Activated naive CD8-positive, alpha-beta T cell treated with anti-CD3 and anti-CD28 coated beads, Interleukin-2, amount 10 ng/mL, durations not matched to agents 7 days and 5 days (primary cell): ENCODE data around the gene GTF2IRD2. TPM values are rescaled to one million over a fixed set of nuclear protein-coding genes. Genes with fewer than 3 reads are reported as not detected.
A peak's percentile ranks its signal among the peaks of the same experiment; 100 is the strongest.
"Not testable (repeated sequence)": the region's sequence is repeated elsewhere in the genome, so short reads cannot be mapped to it uniquely, and the experiment has no call there.

Source experiments
- ATAC-seq: fragments of 150-1000 bp; cut with Tn5 transposase; one replicate; pipeline ENCODE4 v1.10.0; 2021; ENCODE audit warnings: low read depth, moderate library complexity
- POLR2A ChIA-PET: fragments of 350-600 bp; sonication (Branson Sonifier 250); formaldehyde crosslinking; loops from one replicate; lab custom pipeline; 2021; ENCODE audit warnings: antibody characterized with exemption; lab: Charles Lee
- DNase-seq: peaks from one replicate; pipeline ENCODE4 v3.0.0; 2021
- H3K27ac Mint-ChIP-seq: one replicate; pipeline ENCODE4 v1.8.0; 2022; ENCODE audit warnings: mild to moderate bottlenecking, mixed read lengths
- H3K27me3 Mint-ChIP-seq: one replicate; pipeline ENCODE4 v1.8.0; 2022; ENCODE audit warnings: mild to moderate bottlenecking, moderate library complexity, mixed read lengths
- H3K36me3 Mint-ChIP-seq: one replicate; pipeline ENCODE4 v1.8.0; 2021; ENCODE audit warnings: mild to moderate bottlenecking, mixed read lengths
- H3K4me1 Mint-ChIP-seq: one replicate; pipeline ENCODE4 v1.8.0; 2021; ENCODE audit warnings: mixed read lengths
- H3K4me3 Mint-ChIP-seq: one replicate; pipeline ENCODE4 v1.8.0; 2022; ENCODE audit warnings: mild to moderate bottlenecking, moderate library complexity, mixed read lengths
- H3K9me3 Mint-ChIP-seq: one replicate; pipeline ENCODE4 v1.8.0; 2021; ENCODE audit warnings: mixed read lengths
- total RNA-seq, 2 experiments: library from RNA; stranded (reverse); gene quantifications; one replicate each; pipeline ENCODE4 v1.2.3, GENCODE V29; 2021

The GTF2IRD2 gene
- total RNA-seq, 2 experiments from 2014 or later = 17.7 to 18.0 TPM

GRCh38 chr7:74772093-74772492 lies 79.3 kb downstream of the GTF2IRD2 start:
- H3K4me1 Mint-ChIP-seq, H3K27ac Mint-ChIP-seq, H3K27me3 Mint-ChIP-seq, H3K4me3 Mint-ChIP-seq, H3K9me3 Mint-ChIP-seq, H3K36me3 Mint-ChIP-seq, POLR2A ChIA-PET, ATAC-seq, DNase-seq: not testable (repeated sequence)

GRCh38 chr7:74770062-74770461 lies 81.3 kb downstream of the GTF2IRD2 start:
- H3K4me3 Mint-ChIP-seq, H3K4me1 Mint-ChIP-seq, POLR2A ChIA-PET, ATAC-seq, H3K27me3 Mint-ChIP-seq, DNase-seq, H3K9me3 Mint-ChIP-seq, H3K27ac Mint-ChIP-seq, H3K36me3 Mint-ChIP-seq: not testable (repeated sequence)

- H3K9me3 Mint-ChIP-seq, H3K4me3 Mint-ChIP-seq, H3K27me3 Mint-ChIP-seq, H3K36me3 Mint-ChIP-seq, POLR2A ChIA-PET, DNase-seq, H3K4me1 Mint-ChIP-seq, ATAC-seq, H3K27ac Mint-ChIP-seq: not testable (repeated sequence)
These were observed 84.4 kb downstream of the GTF2IRD2 start for GRCh38 chr7:74766991-74767390.

GRCh38 chr7:74766509-74766908 lies 84.9 kb downstream of the GTF2IRD2 start:
- H3K36me3 Mint-ChIP-seq, DNase-seq, H3K4me3 Mint-ChIP-seq, ATAC-seq, H3K27me3 Mint-ChIP-seq, H3K4me1 Mint-ChIP-seq, H3K9me3 Mint-ChIP-seq, H3K27ac Mint-ChIP-seq, POLR2A ChIA-PET: not testable (repeated sequence)

GRCh38 chr7:74765205-74765918 lies 86.0 kb downstream of the GTF2IRD2 start:
- POLR2A ChIA-PET, H3K36me3 Mint-ChIP-seq, H3K27ac Mint-ChIP-seq, H3K9me3 Mint-ChIP-seq, H3K4me3 Mint-ChIP-seq, DNase-seq, H3K27me3 Mint-ChIP-seq, H3K4me1 Mint-ChIP-seq: not testable (repeated sequence)
- peak; percentile 82 for ATAC-seq

- H3K4me3 Mint-ChIP-seq, H3K4me1 Mint-ChIP-seq: not testable (repeated sequence)
These were observed 92.4 kb downstream of the GTF2IRD2 start for GRCh38 chr7:74758982-74759381.

GRCh38 chr7:74758268-74758667 lies 93.1 kb downstream of the GTF2IRD2 start:
- POLR2A ChIA-PET, H3K4me3 Mint-ChIP-seq, H3K27me3 Mint-ChIP-seq, ATAC-seq, H3K27ac Mint-ChIP-seq, H3K4me1 Mint-ChIP-seq, DNase-seq, H3K36me3 Mint-ChIP-seq, H3K9me3 Mint-ChIP-seq: not testable (repeated sequence)

More at GRCh38 chr7:74758982-74759381, 92.4 kb downstream of the GTF2IRD2 start:
- POLR2A ChIA-PET, H3K27ac Mint-ChIP-seq, H3K9me3 Mint-ChIP-seq, H3K36me3 Mint-ChIP-seq, DNase-seq, ATAC-seq, H3K27me3 Mint-ChIP-seq: not testable (repeated sequence)

GRCh38 chr7:74756673-74757072 lies 94.7 kb downstream of the GTF2IRD2 start:
- POLR2A ChIA-PET = not testable (repeated sequence)

GRCh38 chr7:74753921-74754482 lies 97.4 kb downstream of the GTF2IRD2 start:
- DNase-seq, H3K27me3 Mint-ChIP-seq, H3K9me3 Mint-ChIP-seq, H3K27ac Mint-ChIP-seq, POLR2A ChIA-PET, H3K4me3 Mint-ChIP-seq, ATAC-seq, H3K4me1 Mint-ChIP-seq, H3K36me3 Mint-ChIP-seq: not testable (repeated sequence)

More at GRCh38 chr7:74756673-74757072, 94.7 kb downstream of the GTF2IRD2 start:
- ATAC-seq, H3K27ac Mint-ChIP-seq, H3K36me3 Mint-ChIP-seq, H3K4me1 Mint-ChIP-seq, H3K9me3 Mint-ChIP-seq, DNase-seq, H3K27me3 Mint-ChIP-seq, H3K4me3 Mint-ChIP-seq: not testable (repeated sequence)

Other genes with a start within 250 kb of the GTF2IRD2 start
- 100 to 1,000 TPM; 170 to 184 TPM for gene GTF2I, start 193.9 kb downstream of the GTF2IRD2 start, total RNA-seq
- gene NCF1, start 77.6 kb downstream of the GTF2IRD2 start, total RNA-seq = 1 to 10 TPM; 3.8 to 4.4 TPM
- gene CASTOR2, start 113.1 kb upstream of the GTF2IRD2 start, total RNA-seq = 1 to 10 TPM; 2.6 to 3.1 TPM
- 10 to 100 TPM; 36.8 to 37.3 TPM for gene RCC1L, start 222.2 kb upstream of the GTF2IRD2 start, total RNA-seq
- 10 to 100 TPM; 47.7 to 54.4 TPM for gene GTF2IRD2B, start 241.0 kb upstream of the GTF2IRD2 start, total RNA-seq